Mesendoderm (in vitro differentiated cells): ENCODE data around the gene CSNK1G3.

Experiments used
- DNase-seq: peaks from one replicate; pipeline ENCODE4 v3.0.0; 2013
- H2AK5ac ChIP-seq: 2 replicates; pipeline ENCODE4 v1.6.1; 2013; ENCODE audit warnings: low read length, inconsistent platforms
- H2BK120ac ChIP-seq: 2 replicates; pipeline ENCODE4 v1.6.1; 2013; ENCODE audit warnings: low read depth, mild to moderate bottlenecking, low read length, moderate library complexity, mixed read lengths
- H2BK15ac ChIP-seq: replicated peaks from 2 replicates; pipeline ENCODE4 v1.6.1; 2013; ENCODE audit warnings: low read depth, mild to moderate bottlenecking, moderate library complexity
- H2BK5ac ChIP-seq: 2 replicates; pipeline ENCODE4 v1.6.1; 2013; ENCODE audit warnings: low read length, inconsistent platforms
- H3K18ac ChIP-seq: 2 replicates; pipeline ENCODE4 v1.6.1; 2013; ENCODE audit warnings: mild to moderate bottlenecking, low read length, mixed read lengths
- H3K23ac ChIP-seq: one replicate; pipeline ENCODE4 v1.6.1; 2013; ENCODE audit warnings: low read length
- H3K27ac ChIP-seq: 2 replicates; pipeline ENCODE4 v1.5.1; 2013; ENCODE audit warnings: low read depth, mild to moderate bottlenecking, inconsistent platforms, low read length, moderate library complexity
- H3K27me3 ChIP-seq: 2 replicates; pipeline ENCODE4 v1.6.1; 2013; ENCODE audit warnings: low read length, control low read depth, mild to moderate bottlenecking, inconsistent platforms; ENCODE audit not compliant: insufficient read depth, poor library complexity
- H3K36me3 ChIP-seq: 2 replicates; pipeline ENCODE4 v1.6.1; 2013; ENCODE audit warnings: low read length, inconsistent platforms; ENCODE audit not compliant: control insufficient read depth, insufficient read depth
- H3K4ac ChIP-seq: one replicate; pipeline ENCODE4 v1.6.1; 2013; ENCODE audit warnings: low read depth, mild to moderate bottlenecking, low read length, moderate library complexity
- H3K4me1 ChIP-seq: 2 replicates; pipeline ENCODE4 v1.6.1; 2013; ENCODE audit warnings: low read depth, low read length, inconsistent platforms; ENCODE audit not compliant: control insufficient read depth
- H3K4me2 ChIP-seq: 2 replicates; pipeline ENCODE4 v1.6.1; 2013; ENCODE audit warnings: low read length
- H3K4me3 ChIP-seq: 2 replicates; pipeline ENCODE4 v1.5.1; 2013; ENCODE audit warnings: mild to moderate bottlenecking, low read length
- H3K56ac ChIP-seq: one replicate; pipeline ENCODE4 v1.6.1; 2013; ENCODE audit warnings: low read length
- H3K79me1 ChIP-seq: 2 replicates; pipeline ENCODE4 v1.6.1; 2013; ENCODE audit warnings: low read length, inconsistent platforms
- H3K79me2 ChIP-seq: 2 replicates; pipeline ENCODE4 v1.6.1; 2013; ENCODE audit warnings: mild to moderate bottlenecking, low read length; ENCODE audit not compliant: control insufficient read depth, insufficient read depth
- H3K9ac ChIP-seq: 2 replicates; pipeline ENCODE4 v1.6.1; 2013; ENCODE audit warnings: low read length, inconsistent platforms
- H4K5ac ChIP-seq: one replicate; pipeline ENCODE4 v1.6.1; 2013; ENCODE audit warnings: low read length
- H4K8ac ChIP-seq: one replicate; pipeline ENCODE4 v1.6.1; 2013; ENCODE audit warnings: low read depth, mild to moderate bottlenecking, control low read depth, low read length, moderate library complexity
- WGBS: extraction: QIAGEN DNeasy Blood & Tissue Kit; methylation state at CpG from one replicate; pipeline ENCODE4 v1.1.7; 2013; ENCODE audit warnings: low lambda C conversion rate, missing lambda C conversion rate; ENCODE audit not compliant: insufficient coverage; ENCODE audit errors: extremely low coverage; 5-methylcytosine and 5-hydroxymethylcytosine counted together

The CSNK1G3 gene

DNA sequence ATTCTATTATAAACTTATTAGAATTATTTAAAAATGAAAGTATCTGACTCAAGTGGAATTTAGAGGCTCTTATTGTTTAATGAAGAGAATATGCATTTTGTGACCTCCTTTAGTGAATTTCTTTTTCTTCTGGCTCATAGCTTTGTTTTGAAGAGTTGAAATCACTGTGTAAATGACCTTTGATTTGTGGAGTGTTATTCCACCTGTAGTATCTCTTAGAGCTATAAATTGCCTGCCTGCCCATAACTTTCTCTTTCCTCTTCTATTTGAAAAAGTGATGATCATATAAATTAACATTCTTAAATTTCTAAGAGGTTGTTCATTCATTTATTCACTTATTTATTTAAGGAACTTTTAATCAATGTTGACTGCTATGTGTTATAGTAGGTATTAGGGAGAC, 16.1 kb downstream of the CSNK1G3 start:
- Histone ChIP-seq H3K9ac (no peak overlapping the region), H3K4me1 (no peaks in the 10 kb centered on the region), H3K23ac (no peak overlapping the region), H3K4ac (no peak overlapping the region), H2BK15ac (no peak overlapping the region), H3K27me3 (no peaks in the 10 kb centered on the region), H3K18ac (no peak overlapping the region), H3K27ac (no peak overlapping the region), H3K36me3 (no peaks in the 10 kb centered on the region), H3K4me2 (no peak overlapping the region), H3K79me2 (peaks cover 32% of the 10 kb centered on the region), H3K79me1 (peaks cover 4% of the 10 kb centered on the region), H4K5ac (no peak overlapping the region), H2BK5ac (no peak overlapping the region), H3K56ac (no peak overlapping the region), H3K4me3 (no peak overlapping the region), H4K8ac (no peak overlapping the region), H2BK120ac (no peak overlapping the region), H2AK5ac (no peak overlapping the region)
- no peak for DNase-seq

DNA sequence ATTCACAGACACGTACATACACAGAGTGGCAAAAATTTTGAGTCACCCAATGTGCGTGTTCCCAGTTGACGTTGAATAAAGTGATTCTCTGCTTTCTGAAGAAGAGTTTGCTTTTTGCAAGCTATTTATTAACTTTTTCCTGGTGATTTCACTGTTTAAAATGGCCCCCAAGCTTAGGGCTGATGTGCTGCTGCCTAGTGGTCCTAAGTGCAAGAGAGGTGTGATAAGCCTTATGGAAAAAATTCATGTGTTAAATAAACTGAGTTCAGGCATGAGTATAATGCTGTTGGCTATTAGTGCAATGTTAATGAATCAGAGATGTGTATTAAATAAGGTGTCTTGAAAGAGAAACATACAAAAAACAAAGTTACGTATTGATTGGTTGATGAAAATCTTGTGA, 16.9 kb downstream of the CSNK1G3 start:
- Histone ChIP-seq H4K8ac (no peak overlapping the region), H3K79me1 (peaks cover 4% of the 10 kb centered on the region), H2AK5ac (no peak overlapping the region), H3K4me1 (no peaks in the 10 kb centered on the region), H3K9ac (no peak overlapping the region), H3K4me3 (no peak overlapping the region), H3K27me3 (no peaks in the 10 kb centered on the region), H3K4ac (no peak overlapping the region), H3K23ac (no peak overlapping the region), H2BK5ac (no peak overlapping the region), H3K27ac (no peak overlapping the region), H3K56ac (no peak overlapping the region), H3K4me2 (no peak overlapping the region), H3K18ac (no peak overlapping the region), H4K5ac (no peak overlapping the region), H2BK15ac (no peak overlapping the region), H3K79me2 (peaks cover 26% of the 10 kb centered on the region), H2BK120ac (no peak overlapping the region), H3K36me3 (no peaks in the 10 kb centered on the region)
- no CpG with 5 or more reads among the region's 4 CpGs for WGBS
- DNase-seq = no peak

DNA sequence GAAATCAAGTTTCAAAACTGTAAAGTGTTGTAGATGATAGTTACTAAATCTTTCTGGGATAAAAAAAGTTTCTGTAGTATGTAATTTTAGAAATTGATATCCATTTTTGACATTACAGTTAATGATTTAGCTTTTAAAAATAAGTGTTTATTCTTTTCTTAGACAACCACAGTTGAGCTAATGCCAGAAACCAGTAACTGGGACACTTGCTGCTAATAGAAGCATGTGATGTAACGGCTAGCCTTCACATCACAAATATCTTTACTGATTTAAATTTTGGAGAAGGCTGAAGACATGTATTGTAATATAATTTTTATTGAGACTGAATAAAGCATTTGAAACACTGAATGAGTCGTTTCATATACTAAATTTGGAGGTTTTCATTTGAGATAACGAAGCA, 18.8 kb downstream of the CSNK1G3 start:
- no peak overlapping the region for H4K5ac ChIP-seq
- no peak overlapping the region for H3K23ac ChIP-seq
- DNase-seq = no peak
- H3K4me1 ChIP-seq = no peaks in the 10 kb centered on the region
- H3K79me2 ChIP-seq = peaks cover 21% of the 10 kb centered on the region
- no peaks in the 10 kb centered on the region for H3K27me3 ChIP-seq
- H3K56ac ChIP-seq = no peak overlapping the region
- no peak overlapping the region for H3K4ac ChIP-seq
- no peak overlapping the region for H3K27ac ChIP-seq
- no peak overlapping the region for H2AK5ac ChIP-seq
- WGBS = no CpG with 5 or more reads among the region's 3 CpGs
- H4K8ac ChIP-seq = no peak overlapping the region
- H3K18ac ChIP-seq = no peak overlapping the region
- no peak overlapping the region for H3K9ac ChIP-seq
- H2BK15ac ChIP-seq = no peak overlapping the region
- H3K4me3 ChIP-seq = no peak overlapping the region
- no peak overlapping the region for H3K4me2 ChIP-seq
- no peak overlapping the region for H2BK120ac ChIP-seq
- H3K79me1 ChIP-seq = peaks cover 4% of the 10 kb centered on the region
- H2BK5ac ChIP-seq = no peak overlapping the region
- H3K36me3 ChIP-seq = no peaks in the 10 kb centered on the region

DNA sequence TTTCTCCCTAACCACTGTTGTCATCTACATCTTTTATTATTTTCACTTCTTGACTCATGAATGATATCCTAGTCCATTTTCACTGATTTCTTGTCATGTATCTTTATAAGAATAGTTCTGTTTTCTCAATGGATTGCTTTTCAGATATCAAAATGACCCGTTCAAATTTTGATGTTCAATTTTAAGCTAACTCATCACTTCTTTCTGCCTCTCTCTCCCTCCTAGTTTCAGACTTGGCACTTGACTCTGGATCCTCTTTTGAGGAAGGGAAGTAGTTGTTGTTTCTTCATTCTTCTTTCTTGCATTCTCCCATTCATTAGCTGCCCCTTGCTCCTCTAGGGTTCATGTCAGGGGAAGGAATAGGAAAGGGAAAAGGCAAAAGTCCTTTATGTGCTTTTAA, 23.7 kb downstream of the CSNK1G3 start:
- no peak overlapping the region for H3K23ac ChIP-seq
- H2BK120ac ChIP-seq = no peak overlapping the region
- H2BK15ac ChIP-seq = no peak overlapping the region
- H3K4me2 ChIP-seq = no peak overlapping the region
- H4K5ac ChIP-seq = no peak overlapping the region
- H3K36me3 ChIP-seq = no peaks in the 10 kb centered on the region
- no CpG with 5 or more reads among the region's 1 CpG for WGBS
- peaks cover 2% of the 10 kb centered on the region for H3K4me1 ChIP-seq
- no peak overlapping the region for H3K4me3 ChIP-seq
- no peaks in the 10 kb centered on the region for H3K27me3 ChIP-seq
- no peak overlapping the region for H2AK5ac ChIP-seq
- no peak overlapping the region for H3K4ac ChIP-seq
- DNase-seq = no peak
- H3K18ac ChIP-seq = no peak overlapping the region
- no peak overlapping the region for H3K56ac ChIP-seq
- peaks cover 2% of the 10 kb centered on the region for H3K79me1 ChIP-seq
- no peak overlapping the region for H4K8ac ChIP-seq
- H3K9ac ChIP-seq = no peak overlapping the region
- H2BK5ac ChIP-seq = no peak overlapping the region
- H3K27ac ChIP-seq = no peak overlapping the region
- H3K79me2 ChIP-seq = peaks cover 13% of the 10 kb centered on the region

DNA sequence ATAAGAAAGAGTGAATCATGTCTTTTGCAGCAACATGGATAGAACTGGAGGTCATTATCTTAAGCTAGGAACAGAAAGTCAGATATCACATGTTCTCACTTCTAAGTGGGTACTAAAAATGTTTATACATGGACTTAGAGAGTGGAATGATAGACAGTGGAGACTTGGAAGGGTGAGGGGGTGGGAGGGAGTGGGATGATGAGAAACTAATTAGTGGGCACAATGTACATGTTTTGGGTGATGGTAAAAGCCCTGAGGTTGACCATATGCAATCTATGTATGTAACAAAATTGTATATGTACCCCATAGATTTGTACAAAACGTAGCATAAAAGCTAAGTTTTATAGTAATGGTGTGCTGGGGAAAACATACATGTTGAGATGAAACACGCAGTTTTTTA, 25.3 kb downstream of the CSNK1G3 start:
- no peak overlapping the region for H2BK15ac ChIP-seq
- no peak overlapping the region for H3K4me3 ChIP-seq
- no peak overlapping the region for H2BK120ac ChIP-seq
- no peak overlapping the region for H3K27ac ChIP-seq
- H3K27me3 ChIP-seq = no peaks in the 10 kb centered on the region
- peaks cover 2% of the 10 kb centered on the region for H3K4me1 ChIP-seq
- no peak overlapping the region for H4K5ac ChIP-seq
- H2AK5ac ChIP-seq = no peak overlapping the region
- H3K4me2 ChIP-seq = no peak overlapping the region
- no peak overlapping the region for H4K8ac ChIP-seq
- no peak for DNase-seq
- no peak overlapping the region for H3K4ac ChIP-seq
- H3K79me1 ChIP-seq = peaks cover 2% of the 10 kb centered on the region
- no peak overlapping the region for H3K9ac ChIP-seq
- no peak overlapping the region for H3K18ac ChIP-seq
- H3K36me3 ChIP-seq = no peaks in the 10 kb centered on the region
- H2BK5ac ChIP-seq = no peak overlapping the region
- no peak overlapping the region for H3K56ac ChIP-seq
- whole genome bisulfite sequencing = no CpG with 5 or more reads among the region's 2 CpGs
- no peak overlapping the region for H3K23ac ChIP-seq
- peaks cover 17% of the 10 kb centered on the region for H3K79me2 ChIP-seq

DNA sequence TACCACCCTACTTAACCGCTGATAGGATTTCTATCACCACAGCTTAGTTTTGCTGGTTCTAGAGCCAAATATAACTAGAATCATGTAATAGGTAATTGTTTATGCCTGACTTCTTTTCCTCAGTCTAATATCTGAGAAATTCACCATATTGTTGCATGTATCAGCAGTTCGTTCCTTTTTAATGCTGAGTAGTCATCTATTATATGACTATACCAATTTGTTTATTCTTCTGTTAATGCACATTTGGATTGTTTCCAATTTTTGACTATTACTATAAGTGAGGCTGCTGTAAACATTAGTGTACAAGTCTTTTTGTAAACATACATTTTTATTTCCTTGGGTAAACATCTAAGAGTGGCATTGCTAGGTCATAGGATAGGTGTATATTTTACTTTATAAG, 25.9 kb downstream of the CSNK1G3 start:
- no CpG with 5 or more reads among the region's 2 CpGs for WGBS
- Histone ChIP-seq H3K4ac (no peak overlapping the region), H3K18ac (no peak overlapping the region), H3K36me3 (no peaks in the 10 kb centered on the region), H2BK120ac (no peak overlapping the region), H2BK15ac (no peak overlapping the region), H3K4me2 (no peak overlapping the region), H4K8ac (no peak overlapping the region), H2BK5ac (no peak overlapping the region), H3K4me3 (no peak overlapping the region), H3K27ac (no peak overlapping the region), H3K27me3 (no peaks in the 10 kb centered on the region), H3K79me1 (peaks cover 2% of the 10 kb centered on the region), H3K4me1 (peaks cover 2% of the 10 kb centered on the region), H3K56ac (no peak overlapping the region), H3K9ac (no peak overlapping the region), H2AK5ac (no peak overlapping the region), H3K23ac (no peak overlapping the region), H4K5ac (no peak overlapping the region), H3K79me2 (peaks cover 18% of the 10 kb centered on the region)
- no peak for DNase-seq
